Adrenal gland (tissue), 5 donors: ENCODE measurements around the gene C22orf31.

Experiments used
- CTCF ChIP-seq, 6 experiments: fragments of 450-650 bp in 4 of 6; fragments of 200-600 bp in 2 of 6; sonication (generic) in 1 of 6; IDR thresholded peaks; 1 replicate in 5 of 6; 2 replicates in 1 of 6; pipeline versions ENCODE4 v1.5.1 to v1.8.0; 2016 to 2021; ENCODE audit warnings: antibody characterized with exemption in 6 of 6, mild to moderate bottlenecking in 2 of 6, moderate library complexity in 1 of 6
- POLR2A ChIP-seq, 2 donors: fragments of 450-650 bp; IDR thresholded peaks; one replicate each; pipeline ENCODE4 v1.6.1; 2017; ENCODE audit warnings: antibody characterized with exemption in 2 of 2, mild to moderate bottlenecking in 2 of 2, moderate library complexity in 1 of 2
- donor health status: DM: no; HTN: no; CAD: no.

GRCh38 chr22:29055192-29055830, 6.3 kb downstream of the C22orf31 start:
- TF ChIP-seq CTCF (IDR thresholded peaks at IDR 0.05) (no peak), POLR2A (IDR thresholded peaks at IDR 0.05) (no peak)
